Suprapubic skin (tissue), 4 donors: ENCODE measurements around the gene NLN.

Source experiments
- CTCF ChIP-seq, 2 donors: fragments of 200-600 bp in 1 of 2; fragments of 450-650 bp in 1 of 2; sonication (generic) in 1 of 2; IDR thresholded peaks; one replicate each; pipeline ENCODE4 v1.5.1; 2016 to 2019; ENCODE audit warnings: antibody characterized with exemption in 2 of 2, mild to moderate bottlenecking in 1 of 2, moderate library complexity in 1 of 2
- EP300 ChIP-seq: sonication (generic); formaldehyde crosslinking; IDR thresholded peaks from one replicate; pipeline ENCODE4 v1.6.1; 2017; ENCODE audit warnings: antibody characterized with exemption
- POLR2A ChIP-seq, 2 donors: fragments of 450-650 bp; IDR thresholded peaks; one replicate each; pipeline ENCODE4 v1.6.1; 2017; ENCODE audit warnings: antibody characterized with exemption in 2 of 2, mild to moderate bottlenecking in 2 of 2, moderate library complexity in 2 of 2
- POLR2AphosphoS5 ChIP-seq, 3 donors: sonication (generic); formaldehyde crosslinking; IDR thresholded peaks; one replicate each; pipeline ENCODE4 v1.6.1; 2017; ENCODE audit warnings: antibody characterized with exemption in 3 of 3

DNA sequence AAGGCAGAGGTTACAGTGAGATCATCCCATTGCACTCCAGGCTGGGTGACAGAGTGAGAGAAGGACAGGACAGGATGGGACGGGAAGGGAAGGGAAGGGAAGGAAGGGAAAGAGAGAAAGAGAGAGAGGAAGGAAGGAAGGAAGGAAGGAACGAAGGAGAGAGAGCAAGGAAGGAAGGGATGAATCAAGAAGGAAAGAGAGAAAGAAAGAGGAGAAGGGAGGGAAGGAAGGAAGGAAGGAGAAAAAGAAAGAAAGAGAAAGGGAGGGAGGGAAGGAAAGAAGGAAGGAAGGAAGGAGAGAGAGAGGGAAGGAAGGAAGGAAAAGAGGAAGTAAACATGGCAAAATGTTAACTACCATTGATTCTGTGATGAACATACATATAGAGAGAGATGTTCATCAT is 28.9 kb upstream of the NLN start:
- TF ChIP-seq CTCF (IDR thresholded peaks at IDR 0.05), result no peak
- TF ChIP-seq POLR2A (IDR thresholded peaks at IDR 0.05), result no peak
- TF ChIP-seq POLR2AphosphoS5 (IDR thresholded peaks at IDR 0.05), result no peak
- TF ChIP-seq EP300, result no peak
